KMS-11 (cell line): Measurements from ENCODE around the gene OR52A1.
"Not testable (repeated sequence)": the region's sequence is repeated elsewhere in the genome, so short reads cannot be mapped to it uniquely, and the experiment has no call there.

ENCODE experiments used
- H2AFZ ChIP-seq: fragments of 200-600 bp; sonication (generic); 2 replicates; pipeline ENCODE4 v1.6.1; 2016; ENCODE audit warnings: antibody characterized with exemption, mixed run types, low read depth
- H3K27ac ChIP-seq: fragments of 200-600 bp; sonication (generic); 2 replicates; pipeline ENCODE4 v1.6.1; 2016; ENCODE audit warnings: mild to moderate bottlenecking, mixed run types
- H3K27me3 ChIP-seq: fragments of 200-600 bp; sonication (generic); 2 replicates; pipeline ENCODE4 v1.6.1; 2017; ENCODE audit warnings: mild to moderate bottlenecking, low read depth, mixed run types, moderate library complexity; ENCODE audit not compliant: insufficient read depth
- H3K36me3 ChIP-seq: fragments of 200-600 bp; sonication (generic); 2 replicates; pipeline ENCODE4 v1.6.1; 2017; ENCODE audit warnings: mild to moderate bottlenecking, mixed run types; ENCODE audit not compliant: insufficient read depth
- H3K4me1 ChIP-seq: fragments of 200-600 bp; sonication (generic); 2 replicates; pipeline ENCODE4 v1.6.1; 2016; ENCODE audit warnings: mild to moderate bottlenecking, low read depth, mixed run types; ENCODE audit not compliant: poor library complexity, severe bottlenecking
- H3K4me2 ChIP-seq: fragments of 200-600 bp; sonication (generic); 2 replicates; pipeline ENCODE4 v1.7.0; 2016; ENCODE audit warnings: mild to moderate bottlenecking, mixed run types
- H3K4me3 ChIP-seq: fragments of 200-600 bp; sonication (generic); IDR thresholded peaks from 2 replicates; pipeline ENCODE4 v1.6.1; 2017; ENCODE audit warnings: low read depth, low read length, mixed read lengths; ENCODE audit not compliant: insufficient read depth
- H3K79me2 ChIP-seq: fragments of 200-600 bp; sonication (generic); 2 replicates; pipeline ENCODE4 v1.6.1; 2016; ENCODE audit warnings: low read depth, mixed run types; ENCODE audit not compliant: insufficient read depth
- H3K9ac ChIP-seq: fragments of 200-600 bp; sonication (generic); 2 replicates; pipeline ENCODE4 v1.6.1; 2016; ENCODE audit warnings: mild to moderate bottlenecking, mixed run types
- H4K20me1 ChIP-seq: fragments of 200-600 bp; sonication (generic); 2 replicates; pipeline ENCODE4 v1.6.1; 2016; ENCODE audit warnings: mild to moderate bottlenecking, mixed run types; ENCODE audit not compliant: insufficient read depth
- CTCF ChIP-seq: fragments of 200-600 bp; sonication (generic); conservative IDR thresholded peaks from 2 replicates; pipeline ENCODE4 v1.6.1; 2017; ENCODE audit warnings: low read depth, mild to moderate bottlenecking, antibody characterized with exemption, low read length, moderate library complexity, mixed read lengths

The OR52A1 gene

GRCh38 chr11:5188201-5188600, 33.6 kb upstream of the OR52A1 start:
- Histone ChIP-seq H3K9ac (no peak overlapping the region), H3K27me3 (no peaks in the 10 kb centered on the region), H4K20me1 (no peaks in the 10 kb centered on the region), H3K4me2 (no peak overlapping the region), H3K27ac (no peak overlapping the region), H3K79me2 (no peaks in the 10 kb centered on the region), H3K4me3 (no peak overlapping the region), H2AFZ (no peak overlapping the region), H3K4me1 (no peaks in the 10 kb centered on the region), H3K36me3 (no peaks in the 10 kb centered on the region)
- no peak for TF ChIP-seq CTCF

- no peak overlapping the region for H3K27ac ChIP-seq
- no peak overlapping the region for H3K4me2 ChIP-seq
- no peak for TF ChIP-seq CTCF
- no peaks in the 10 kb centered on the region for H3K36me3 ChIP-seq
- H3K9ac ChIP-seq = no peak overlapping the region
- H2AFZ ChIP-seq = no peak overlapping the region
- no peaks in the 10 kb centered on the region for H3K4me1 ChIP-seq
- H3K27me3 ChIP-seq = no peaks in the 10 kb centered on the region
- H4K20me1 ChIP-seq = no peaks in the 10 kb centered on the region
- H3K4me3 ChIP-seq = no peak overlapping the region
- no peaks in the 10 kb centered on the region for H3K79me2 ChIP-seq
These were observed 23.7 kb upstream of the OR52A1 start for GRCh38 chr11:5178046-5178837.

GRCh38 chr11:5174934-5175333, 20.4 kb upstream of the OR52A1 start:
- no peak for TF ChIP-seq CTCF
- H3K36me3 ChIP-seq = no peaks in the 10 kb centered on the region
- H3K4me2 ChIP-seq = no peak overlapping the region
- no peak overlapping the region for H3K9ac ChIP-seq
- H3K27me3 ChIP-seq = no peaks in the 10 kb centered on the region
- no peaks in the 10 kb centered on the region for H4K20me1 ChIP-seq
- H3K4me1 ChIP-seq = no peaks in the 10 kb centered on the region
- H3K4me3 ChIP-seq = no peak overlapping the region
- H3K27ac ChIP-seq = no peak overlapping the region
- no peak overlapping the region for H2AFZ ChIP-seq
- H3K79me2 ChIP-seq = no peaks in the 10 kb centered on the region

- Histone ChIP-seq H3K9ac (no peak overlapping the region), H3K4me3 (no peak overlapping the region), H3K27ac (no peak overlapping the region), H3K79me2 (no peaks in the 10 kb centered on the region), H3K4me2 (no peak overlapping the region), H2AFZ (no peak overlapping the region), H4K20me1 (no peaks in the 10 kb centered on the region), H3K4me1 (no peaks in the 10 kb centered on the region), H3K36me3 (no peaks in the 10 kb centered on the region), H3K27me3 (no peaks in the 10 kb centered on the region)
- TF ChIP-seq CTCF = no peak
These were observed 17.3 kb upstream of the OR52A1 start for GRCh38 chr11:5171856-5172255.

GRCh38 chr11:5165898-5166297, 11.3 kb upstream of the OR52A1 start:
- not testable (repeated sequence) for H4K20me1 ChIP-seq, H3K36me3 ChIP-seq, H3K4me2 ChIP-seq, H3K9ac ChIP-seq, H3K27me3 ChIP-seq, H3K79me2 ChIP-seq, H3K4me3 ChIP-seq, H2AFZ ChIP-seq, H3K4me1 ChIP-seq, H3K27ac ChIP-seq

- H3K4me2 ChIP-seq, H3K27ac ChIP-seq, H3K79me2 ChIP-seq, H3K9ac ChIP-seq, H3K4me3 ChIP-seq, H4K20me1 ChIP-seq, H3K36me3 ChIP-seq, H3K27me3 ChIP-seq, H2AFZ ChIP-seq, H3K4me1 ChIP-seq: not testable (repeated sequence)
These were observed 10.2 kb upstream of the OR52A1 start for GRCh38 chr11:5164807-5165206.

- H3K27me3 ChIP-seq, H3K4me1 ChIP-seq, H3K36me3 ChIP-seq, H3K79me2 ChIP-seq, H3K9ac ChIP-seq, H3K4me3 ChIP-seq, H3K4me2 ChIP-seq, H2AFZ ChIP-seq, H3K27ac ChIP-seq, H4K20me1 ChIP-seq: not testable (repeated sequence)
These were observed 6.5 kb upstream of the OR52A1 start for GRCh38 chr11:5161045-5161444.
